ENCODE data around the gene RNF181.
"Not testable (repeated sequence)": the region's sequence is repeated elsewhere in the genome, so short reads cannot be mapped to it uniquely, and the experiment has no call there.

Gene RNF181

DNA sequence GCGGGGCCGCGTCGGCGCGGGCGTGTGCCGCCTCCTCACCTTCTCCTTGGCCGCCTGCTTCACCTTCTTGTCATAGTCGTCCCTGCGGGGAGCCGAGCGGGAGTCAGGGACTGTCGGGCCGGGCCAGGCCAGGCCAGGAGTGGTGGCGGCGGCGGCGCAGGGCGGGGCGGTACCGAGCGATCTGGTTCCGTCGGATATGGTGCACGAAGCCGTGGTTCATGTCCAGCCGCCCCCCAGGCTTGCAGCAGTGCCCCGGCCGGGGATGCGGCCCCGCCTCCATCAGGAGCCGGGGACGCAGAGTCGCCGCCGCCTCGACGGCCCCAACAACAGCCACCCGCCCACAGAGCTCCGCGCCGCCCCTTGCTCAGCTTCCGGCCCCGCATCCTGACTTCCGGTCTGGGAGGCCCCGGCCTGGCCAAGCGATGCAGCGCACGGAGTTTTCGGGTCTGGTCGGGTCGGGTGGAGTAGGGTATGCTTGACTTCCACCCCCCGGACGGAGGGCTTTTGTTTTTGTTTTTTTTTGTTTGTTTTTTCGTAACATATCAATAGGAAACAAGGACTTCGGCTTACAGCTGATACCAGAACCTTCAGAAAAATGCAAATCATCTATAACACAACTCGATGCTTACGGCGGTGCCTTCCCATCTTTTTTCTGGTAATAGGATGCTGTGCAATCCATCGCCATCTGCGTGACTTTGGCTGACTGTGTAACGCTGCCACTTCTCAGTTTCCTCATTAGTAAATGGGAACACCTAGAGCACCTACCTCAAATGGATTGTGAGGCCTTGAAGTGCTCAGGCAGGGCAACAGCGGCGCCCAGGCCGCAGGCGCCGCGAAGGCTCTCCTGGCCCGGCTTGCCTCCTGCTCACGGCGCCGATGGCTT is 16.4 kb downstream of the RNF181 start, which contains the start of gene C2orf68:
Gene C2orf68 (minus strand): TSS at position 362 of the 883 bp plus-strand sequence. CDS start 82 bp downstream, at position 280.
- in situ Hi-C loops (cut with MboI; ENCODE audit: low sequenced_read_pairs): no loop called here

DNA sequence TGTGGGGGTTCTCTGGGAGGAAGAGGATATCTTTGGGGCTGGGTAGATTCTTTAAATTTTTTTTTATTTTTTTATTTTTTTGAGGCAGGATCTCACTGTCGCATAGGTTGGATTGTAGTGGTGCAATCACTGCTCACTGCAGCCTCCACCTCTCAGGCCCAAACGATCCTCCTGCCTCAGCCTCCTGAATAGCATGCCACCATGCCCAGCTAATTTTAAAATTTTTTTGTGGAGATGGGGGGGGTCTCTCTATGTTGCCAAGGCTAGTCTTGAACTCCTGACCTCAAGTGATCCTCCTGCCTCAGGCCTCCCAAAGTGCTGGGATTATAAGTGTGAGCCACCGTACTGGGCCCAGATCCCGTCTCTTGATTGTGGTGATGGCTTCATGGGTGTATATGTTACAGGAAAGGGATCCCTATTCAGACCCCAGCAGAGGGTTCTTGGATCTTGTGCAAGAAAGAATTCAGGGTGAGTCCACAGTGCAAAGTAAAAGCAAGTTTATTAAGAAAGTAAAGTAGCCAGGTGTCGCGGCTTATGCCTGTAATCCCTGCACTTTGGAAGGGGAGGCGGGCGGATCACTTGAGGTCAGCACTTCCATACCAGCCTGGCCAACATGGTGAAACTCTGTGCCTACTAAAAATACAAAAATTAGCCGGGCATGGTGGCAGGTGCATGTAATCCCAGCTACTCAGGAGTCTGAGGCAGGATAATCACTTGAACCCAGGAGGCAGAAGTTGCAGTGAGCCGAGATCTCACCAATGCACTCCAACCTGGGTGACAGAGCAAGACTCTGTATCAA is 18.4 kb downstream of the RNF181 start:
- in situ Hi-C loops (cut with MboI; ENCODE audit: low sequenced_read_pairs): no loop called here

DNA sequence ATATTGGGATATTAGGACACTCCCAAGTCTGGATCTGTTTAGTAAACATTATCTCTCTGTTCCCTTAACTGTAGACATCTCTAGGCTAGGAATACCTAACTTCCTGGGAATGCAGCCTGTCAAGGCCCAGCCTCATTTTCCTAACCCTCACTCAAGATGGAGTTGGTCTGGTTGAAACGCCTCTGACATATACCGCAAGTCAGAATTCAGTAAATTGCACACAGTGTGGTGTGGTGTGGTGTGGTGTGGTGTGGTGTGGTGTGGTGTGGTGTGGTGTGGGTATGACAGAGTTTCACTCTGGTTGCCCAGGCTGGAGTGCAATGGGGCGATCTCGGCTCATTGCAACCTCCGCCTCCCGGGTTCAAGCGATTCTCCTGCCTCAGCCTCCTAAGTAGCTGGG is 19.2 kb downstream of the RNF181 start:
- in situ Hi-C loops (cut with MboI; ENCODE audit: low sequenced_read_pairs): not testable (repeated sequence)

DNA sequence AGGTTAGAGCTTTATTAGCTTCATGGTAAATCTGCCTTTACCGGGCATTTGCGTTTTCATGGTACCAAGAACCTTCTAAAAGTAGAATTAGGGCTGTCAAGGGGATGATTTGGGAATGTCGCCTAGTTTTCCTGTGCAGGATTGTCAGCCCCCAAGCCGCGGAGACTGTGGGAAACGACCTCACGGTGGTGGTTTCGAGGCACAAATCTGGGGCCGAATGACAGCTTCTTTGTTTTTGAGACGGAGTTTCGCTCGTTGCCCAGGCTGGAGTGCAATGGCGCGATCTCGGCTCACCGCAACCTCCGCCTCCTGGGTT is 19.8 kb downstream of the RNF181 start:
- in situ Hi-C loops (cut with MboI; ENCODE audit: low sequenced_read_pairs): no loop called here

DNA sequence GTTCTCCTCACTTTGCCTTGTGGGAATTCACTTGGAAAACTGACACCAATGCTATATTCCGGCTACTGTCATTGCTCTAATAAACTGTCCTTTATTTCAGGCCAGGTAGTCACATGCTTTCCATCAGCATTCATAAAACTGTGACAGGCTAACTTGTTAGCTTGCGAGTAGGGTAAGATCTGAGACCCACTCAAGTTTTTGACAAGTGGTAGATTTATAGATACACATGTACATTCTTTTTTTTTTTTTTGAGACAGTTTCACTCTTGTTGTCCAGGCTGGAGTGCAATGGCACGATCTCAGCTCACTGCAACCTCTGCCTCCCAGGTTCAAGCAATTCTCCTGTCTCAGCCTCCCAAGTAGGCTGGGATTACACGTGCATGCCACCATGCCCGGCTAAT is 22.2 kb downstream of the RNF181 start:
- in situ Hi-C loops (cut with MboI; ENCODE audit: low sequenced_read_pairs): not testable (repeated sequence)

DNA sequence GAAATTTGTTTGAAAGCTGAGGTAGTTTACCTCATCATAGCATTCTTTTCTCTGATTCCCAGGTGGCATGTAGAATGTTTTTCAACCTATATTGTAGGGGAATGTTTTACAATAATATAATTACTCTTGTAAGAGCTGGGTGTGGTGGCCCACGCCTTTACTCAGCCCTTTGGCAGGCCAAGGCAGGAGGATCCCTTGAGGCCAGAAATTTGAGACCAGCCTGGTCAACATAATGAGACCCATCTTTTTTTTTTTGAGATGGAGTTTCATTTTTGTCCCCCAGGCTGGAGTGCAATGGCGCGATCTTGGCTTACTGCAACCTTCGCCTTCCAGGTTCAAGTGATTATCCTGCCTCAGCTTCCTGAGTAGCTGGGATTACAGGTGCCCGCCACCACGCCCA is 24.1 kb downstream of the RNF181 start:
- in situ Hi-C loops (cut with MboI; ENCODE audit: low sequenced_read_pairs): no loop called here

DNA sequence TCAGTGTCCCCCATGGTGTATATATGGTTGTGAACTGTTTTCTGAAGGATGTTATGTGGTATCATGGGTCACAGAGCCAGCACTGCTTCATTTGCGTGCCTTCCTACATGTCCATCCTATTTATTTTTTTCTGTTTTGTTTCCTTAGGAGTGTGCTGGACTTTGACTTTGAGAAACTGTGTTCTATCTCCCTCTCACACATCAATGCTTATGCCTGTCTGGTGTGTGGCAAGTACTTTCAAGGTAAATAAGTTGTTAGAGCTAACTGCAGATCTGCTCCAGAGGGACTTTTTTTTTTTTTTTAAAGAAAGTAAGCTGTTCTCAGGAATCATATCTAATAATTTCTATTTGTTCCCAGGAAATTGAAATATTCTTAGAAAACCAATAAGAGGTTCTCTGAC is 25.8 kb downstream of the RNF181 start:
- in situ Hi-C loops (cut with MboI; ENCODE audit: low sequenced_read_pairs): no loop called here

DNA sequence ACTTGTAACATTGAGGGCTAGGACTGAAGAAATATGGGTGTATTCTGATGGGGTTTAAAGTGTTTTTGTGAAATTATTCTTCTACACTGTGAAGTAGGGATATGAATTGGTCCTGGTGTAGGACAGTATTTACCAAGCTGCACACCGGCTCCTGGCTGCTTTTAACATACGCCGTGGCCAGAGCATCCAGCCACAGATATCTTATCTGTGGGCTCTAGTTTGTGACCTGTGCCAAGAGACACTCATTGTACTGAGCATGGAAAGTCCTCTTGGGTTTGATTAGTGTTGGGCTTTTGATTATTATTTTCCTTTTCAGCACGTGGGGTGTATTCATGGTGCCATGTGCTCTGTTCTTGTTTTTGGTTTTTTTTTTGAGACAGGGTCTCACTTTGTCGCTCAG is 28.4 kb downstream of the RNF181 start:
- in situ Hi-C loops (cut with MboI; ENCODE audit: low sequenced_read_pairs): no loop called here

DNA sequence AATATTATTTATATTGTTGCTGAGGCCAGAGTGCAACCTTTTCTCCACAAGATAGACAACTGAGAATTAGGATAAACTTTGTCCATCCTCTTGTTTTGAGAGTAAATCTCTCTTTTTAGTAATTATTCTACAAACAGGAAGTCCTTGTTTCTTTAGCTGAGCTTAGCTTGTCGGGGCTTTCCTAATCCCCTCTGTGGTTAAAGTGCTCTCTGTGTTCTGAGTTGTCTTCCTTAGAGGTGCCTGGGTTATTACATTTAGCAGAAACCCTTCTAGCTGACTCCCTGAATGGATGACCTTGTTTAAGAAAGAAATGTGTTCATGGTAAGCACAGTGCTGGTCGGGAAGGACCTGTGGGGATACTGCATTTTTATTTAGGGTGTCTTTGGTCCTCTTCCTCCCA is 33.1 kb downstream of the RNF181 start:
- in situ Hi-C loops (cut with MboI; ENCODE audit: low sequenced_read_pairs): no loop called here

DNA sequence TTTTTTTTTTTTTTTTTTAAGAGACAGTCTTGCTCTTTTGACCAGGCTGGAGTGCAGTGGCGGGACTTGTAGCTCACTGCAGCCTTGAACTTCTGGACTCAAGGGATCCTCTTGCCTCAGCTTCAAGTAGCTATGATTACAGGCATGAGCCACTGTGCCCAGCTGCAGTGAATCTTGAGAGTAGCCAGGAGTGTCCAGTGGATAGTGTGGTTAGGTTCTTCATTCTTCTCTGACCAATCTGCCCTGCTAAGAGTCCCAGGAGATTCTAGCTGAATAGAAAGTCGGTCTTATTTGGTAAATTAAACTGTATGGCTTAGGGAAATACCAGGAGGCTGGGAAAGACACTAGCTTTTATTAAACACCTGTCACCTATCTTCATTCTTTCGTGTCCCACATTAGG is 35.8 kb downstream of the RNF181 start:
- in situ Hi-C loops (cut with MboI; ENCODE audit: low sequenced_read_pairs): no loop called here

DNA sequence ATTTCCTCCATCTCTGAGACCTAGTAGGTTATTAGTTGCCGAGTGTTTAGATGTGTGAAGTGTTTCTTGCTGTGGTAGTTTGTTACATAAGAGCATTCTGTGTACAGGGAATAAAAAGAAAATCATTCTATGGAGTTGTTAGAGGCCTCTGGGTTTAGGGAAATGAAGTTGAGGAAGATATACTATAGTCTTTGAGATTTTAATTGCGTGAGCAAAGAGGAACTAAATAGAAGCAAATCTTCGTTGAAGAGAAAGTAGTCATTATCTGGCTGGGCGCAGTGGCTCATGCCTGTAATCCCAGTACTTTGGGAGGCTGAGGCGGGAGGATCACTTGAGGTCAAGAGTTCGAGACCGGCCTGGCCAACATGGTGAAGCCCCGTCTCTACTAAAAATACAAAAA is 39.5 kb downstream of the RNF181 start:
- in situ Hi-C loops (cut with MboI; ENCODE audit: low sequenced_read_pairs): no loop called here

DNA sequence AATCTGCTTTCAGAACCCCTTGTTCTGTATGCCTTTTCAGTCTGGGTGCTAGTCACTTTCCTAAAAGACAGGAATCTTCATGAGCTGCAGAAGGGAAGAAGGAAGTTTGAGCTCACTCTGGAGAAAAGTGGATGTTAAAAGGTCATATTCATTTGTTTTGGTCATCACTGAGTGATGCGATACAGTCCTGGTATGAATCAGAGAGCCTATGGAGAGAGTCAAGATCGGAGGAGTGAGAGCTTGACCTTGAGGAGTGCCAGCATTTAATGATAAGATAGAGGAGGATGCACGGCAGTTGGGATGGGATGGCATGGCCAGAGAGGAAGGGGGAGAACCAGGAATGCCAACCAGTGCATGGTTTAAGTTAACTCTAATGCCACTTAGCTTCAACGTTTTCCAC is 40.1 kb downstream of the RNF181 start:
- in situ Hi-C loops (cut with MboI; ENCODE audit: low sequenced_read_pairs): no loop called here

DNA sequence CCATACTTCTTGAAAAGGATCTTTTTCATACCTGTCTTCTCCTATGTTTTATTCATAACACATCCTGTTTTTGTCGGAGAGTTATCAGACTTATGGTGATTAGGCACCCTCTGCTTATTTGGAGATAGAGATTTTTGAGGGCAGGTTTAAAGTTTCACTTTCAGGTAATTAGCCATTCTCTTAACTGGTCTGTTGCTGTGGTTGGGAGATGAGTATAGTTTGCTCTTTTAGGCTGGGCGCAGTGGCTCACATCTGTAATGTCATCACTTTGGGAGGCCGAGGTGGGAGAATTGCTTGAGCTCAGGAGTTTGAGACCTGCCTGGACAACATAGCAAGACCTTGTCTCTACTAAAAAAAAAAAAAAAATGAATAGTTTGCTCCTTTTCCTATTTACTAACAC is 47.2 kb downstream of the RNF181 start:
- in situ Hi-C loops (cut with MboI; ENCODE audit: low sequenced_read_pairs): no loop called here

DNA sequence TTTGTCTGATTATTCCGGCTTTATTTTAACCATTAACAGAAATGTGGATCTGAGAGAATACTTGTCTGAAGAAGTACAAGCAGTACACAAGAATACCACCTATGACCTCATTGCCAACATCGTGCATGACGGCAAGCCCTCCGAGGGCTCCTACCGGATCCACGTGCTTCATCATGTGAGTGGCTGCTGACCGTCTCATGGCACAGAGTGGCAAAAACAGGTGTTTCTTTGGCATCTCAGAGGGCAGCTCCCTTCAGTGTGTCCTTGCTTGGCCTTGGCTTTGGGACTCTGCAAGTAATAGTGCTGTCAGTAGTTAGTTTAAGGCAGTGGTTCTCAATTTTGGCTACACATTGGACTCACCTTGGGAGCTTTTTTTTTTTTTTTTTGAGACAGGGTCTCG is 49.4 kb downstream of the RNF181 start:
- in situ Hi-C loops (cut with MboI; ENCODE audit: low sequenced_read_pairs): no loop called here

DNA sequence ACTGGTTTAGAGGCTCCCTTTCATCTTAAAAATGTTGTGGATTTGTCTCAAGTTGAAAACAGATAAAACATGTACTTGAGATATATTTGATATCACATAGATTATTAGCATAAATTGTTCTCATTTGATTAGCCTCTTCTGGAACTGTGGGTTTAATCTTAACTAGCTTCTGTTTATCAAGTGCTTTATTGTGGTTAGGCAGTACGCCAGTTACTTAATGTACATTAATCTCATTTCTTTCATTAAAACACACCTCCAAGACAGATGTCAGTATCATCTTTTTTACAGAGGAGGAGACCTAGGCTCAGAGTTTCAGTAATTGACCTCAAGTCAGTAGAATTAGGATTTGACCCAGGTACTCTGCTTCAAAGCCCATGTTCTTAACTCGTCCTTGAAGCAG is 50.6 kb downstream of the RNF181 start:
- in situ Hi-C loops (cut with MboI; ENCODE audit: low sequenced_read_pairs): no loop called here
